ENCODE data around the gene ITGB2.

DNA sequence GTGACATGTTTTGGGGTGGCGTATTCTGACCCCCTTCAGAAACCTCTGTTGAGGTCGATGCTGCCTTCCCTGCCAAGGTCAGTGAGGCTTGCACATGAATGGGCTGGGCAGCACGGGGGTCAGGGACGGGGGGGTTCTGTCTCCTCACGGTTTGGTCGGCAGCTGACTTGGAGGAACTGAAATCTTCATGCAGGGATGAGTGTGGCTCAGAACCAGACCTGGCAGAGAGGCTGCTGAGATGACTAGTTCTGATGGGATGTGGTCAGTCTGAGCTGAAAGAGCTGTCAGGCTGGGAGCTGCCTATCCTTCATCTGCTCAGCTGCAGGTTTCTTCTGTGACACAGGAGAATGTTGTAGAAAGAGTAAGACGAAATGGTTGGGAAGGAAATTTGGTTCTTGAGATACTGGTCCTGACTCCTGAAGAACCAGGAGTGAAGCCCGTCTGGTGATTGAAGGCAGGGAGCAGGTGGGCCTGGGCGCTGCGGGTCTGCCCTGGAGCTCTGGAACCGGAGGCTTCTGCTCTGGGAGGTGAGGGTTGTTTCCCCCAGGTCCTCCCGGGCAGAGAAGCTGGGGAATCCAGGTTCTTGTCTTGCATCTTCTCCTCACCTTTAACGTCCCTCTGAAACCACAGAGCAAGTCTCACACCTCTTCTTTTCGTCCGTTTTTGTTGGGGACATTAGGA is 22.4 kb upstream of the ITGB2 start:
- TF ChIP-seq ZFX (IDR thresholded peaks at IDR 0.05) (no peak), SRF (IDR thresholded peaks at IDR 0.05; ENCODE audit: low read depth) (no peak), ATF3 (IDR thresholded peaks at IDR 0.05) (no peak), MAX (IDR thresholded peaks at IDR 0.05) (no peak), CTCF (IDR thresholded peaks at IDR 0.05 in 2 of 3, conservative IDR thresholded peaks at IDR 0.05 in 1 of 3; ENCODE audit: borderline replicate concordance in 1 of 3, insufficient read depth in 1 of 3, low read depth in 2 of 3, low read length in 2 of 3) (no peak), EZH2 (IDR thresholded peaks at IDR 0.05) (no peak), RAD21 (IDR thresholded peaks at IDR 0.05; ENCODE audit: low read depth) (no peak), POLR2AphosphoS5 (IDR thresholded peaks at IDR 0.05; ENCODE audit: low read depth, low read length) (no peak), YY1 (IDR thresholded peaks at IDR 0.05; ENCODE audit: extremely low read depth, insufficient replicate concordance, low read depth, low read length) (no peak), SIN3A (IDR thresholded peaks at IDR 0.05; ENCODE audit: low read depth) (no peak), SP1 (IDR thresholded peaks at IDR 0.05; ENCODE audit: low read depth) (no peak), ZNF274 (IDR thresholded peaks at IDR 0.05; ENCODE audit: low read depth, low read length) (no peak)
- TF ChIP-seq, protein P1, sequence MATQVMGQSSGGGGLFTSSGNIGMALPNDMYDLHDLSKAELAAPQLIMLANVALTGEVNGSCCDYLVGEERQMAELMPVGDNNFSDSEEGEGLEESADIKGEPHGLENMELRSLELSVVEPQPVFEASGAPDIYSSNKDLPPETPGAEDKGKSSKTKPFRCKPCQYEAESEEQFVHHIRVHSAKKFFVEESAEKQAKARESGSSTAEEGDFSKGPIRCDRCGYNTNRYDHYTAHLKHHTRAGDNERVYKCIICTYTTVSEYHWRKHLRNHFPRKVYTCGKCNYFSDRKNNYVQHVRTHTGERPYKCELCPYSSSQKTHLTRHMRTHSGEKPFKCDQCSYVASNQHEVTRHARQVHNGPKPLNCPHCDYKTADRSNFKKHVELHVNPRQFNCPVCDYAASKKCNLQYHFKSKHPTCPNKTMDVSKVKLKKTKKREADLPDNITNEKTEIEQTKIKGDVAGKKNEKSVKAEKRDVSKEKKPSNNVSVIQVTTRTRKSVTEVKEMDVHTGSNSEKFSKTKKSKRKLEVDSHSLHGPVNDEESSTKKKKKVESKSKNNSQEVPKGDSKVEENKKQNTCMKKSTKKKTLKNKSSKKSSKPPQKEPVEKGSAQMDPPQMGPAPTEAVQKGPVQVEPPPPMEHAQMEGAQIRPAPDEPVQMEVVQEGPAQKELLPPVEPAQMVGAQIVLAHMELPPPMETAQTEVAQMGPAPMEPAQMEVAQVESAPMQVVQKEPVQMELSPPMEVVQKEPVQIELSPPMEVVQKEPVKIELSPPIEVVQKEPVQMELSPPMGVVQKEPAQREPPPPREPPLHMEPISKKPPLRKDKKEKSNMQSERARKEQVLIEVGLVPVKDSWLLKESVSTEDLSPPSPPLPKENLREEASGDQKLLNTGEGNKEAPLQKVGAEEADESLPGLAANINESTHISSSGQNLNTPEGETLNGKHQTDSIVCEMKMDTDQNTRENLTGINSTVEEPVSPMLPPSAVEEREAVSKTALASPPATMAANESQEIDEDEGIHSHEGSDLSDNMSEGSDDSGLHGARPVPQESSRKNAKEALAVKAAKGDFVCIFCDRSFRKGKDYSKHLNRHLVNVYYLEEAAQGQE (IDR thresholded peaks at IDR 0.05; ENCODE audit: low read depth): no peak
